Neuronal stem cell (in vitro differentiated cells): ENCODE results near the gene SHROOM2.

Experiments used
- DNase-seq: peaks from one replicate; pipeline ENCODE4 v3.0.0-alpha.2; 2013; ENCODE audit warnings: low spot score
- H2AFZ ChIP-seq: one replicate; pipeline ENCODE4 v1.6.1; 2013; ENCODE audit warnings: mild to moderate bottlenecking, low read length, inconsistent platforms
- H2AK5ac ChIP-seq: 2 replicates; pipeline ENCODE4 v1.6.1; 2013; ENCODE audit warnings: low read depth, mild to moderate bottlenecking, inconsistent platforms, low read length, moderate library complexity, mixed read lengths
- H2BK120ac ChIP-seq: 2 replicates; pipeline ENCODE4 v1.6.1; 2013; ENCODE audit warnings: low read depth, mild to moderate bottlenecking, inconsistent platforms, low read length, moderate library complexity, mixed read lengths
- H2BK12ac ChIP-seq: one replicate; pipeline ENCODE4 v1.6.1; 2013; ENCODE audit warnings: low read length, inconsistent platforms
- H2BK15ac ChIP-seq: 2 replicates; pipeline ENCODE4 v1.6.1; 2013; ENCODE audit warnings: mild to moderate bottlenecking, low read length, inconsistent platforms, mixed read lengths
- H2BK5ac ChIP-seq: one replicate; pipeline ENCODE4 v1.6.1; 2013; ENCODE audit warnings: inconsistent platforms, mild to moderate bottlenecking, low read length, moderate library complexity
- H3K14ac ChIP-seq: one replicate; pipeline ENCODE4 v1.6.1; 2013; ENCODE audit warnings: low read length, inconsistent platforms
- H3K18ac ChIP-seq: 2 replicates; pipeline ENCODE4 v1.6.1; 2013; ENCODE audit warnings: low read length, inconsistent platforms
- H3K23ac ChIP-seq: 2 replicates; pipeline ENCODE4 v1.6.1; 2013; ENCODE audit warnings: low read depth, mild to moderate bottlenecking, mixed read lengths, low read length, inconsistent platforms; ENCODE audit not compliant: poor library complexity
- H3K27ac ChIP-seq: replicated peaks from 3 replicates; pipeline ENCODE4 v1.5.1; 2013; ENCODE audit warnings: low read length, inconsistent platforms
- H3K27me3 ChIP-seq, 3 experiments: 2 replicates each; pipeline ENCODE4 v1.6.1; 2013; ENCODE audit warnings: low read length in 3 of 3, mild to moderate bottlenecking in 2 of 3, inconsistent platforms in 1 of 3, low read depth in 1 of 3, mixed read lengths in 1 of 3, moderate library complexity in 1 of 3; ENCODE audit not compliant: control insufficient read depth in 3 of 3, insufficient read depth in 3 of 3
- H3K36me3 ChIP-seq, 2 donors: replicated peaks in 1 of 2; 2 replicates each; pipeline ENCODE4 v1.6.1; 2013; ENCODE audit warnings: low read length in 2 of 2; ENCODE audit not compliant: control insufficient read depth in 2 of 2, insufficient read depth in 2 of 2
- H3K4ac ChIP-seq: 2 replicates; pipeline ENCODE4 v1.6.1; 2013; ENCODE audit warnings: inconsistent platforms, mild to moderate bottlenecking, low read length, moderate library complexity
- H3K4me1 ChIP-seq, 2 donors: 1 replicate in 1 of 2; 2 replicates in 1 of 2; pipeline ENCODE4 v1.6.1; 2013; ENCODE audit warnings: low read length in 2 of 2, low read depth in 1 of 2; ENCODE audit not compliant: control insufficient read depth in 2 of 2, insufficient read depth in 1 of 2
- H3K4me2 ChIP-seq: one replicate; pipeline ENCODE4 v1.6.1; 2013; ENCODE audit warnings: mild to moderate bottlenecking, low read length, inconsistent platforms; ENCODE audit not compliant: insufficient read depth, poor library complexity, severe bottlenecking
- H3K4me3 ChIP-seq, 2 donors: 2 replicates each; pipeline ENCODE4 v1.5.1; 2013; ENCODE audit warnings: low read length in 2 of 2, mild to moderate bottlenecking in 2 of 2, inconsistent platforms in 1 of 2, moderate library complexity in 1 of 2
- H3K79me1 ChIP-seq: one replicate; pipeline ENCODE4 v1.6.1; 2013; ENCODE audit warnings: low read depth, mild to moderate bottlenecking, inconsistent platforms, low read length, moderate library complexity
- H3K9ac ChIP-seq: one replicate; pipeline ENCODE4 v1.6.1; 2013; ENCODE audit warnings: mild to moderate bottlenecking, low read depth, low read length, inconsistent platforms; ENCODE audit not compliant: poor library complexity
- H3K9me3 ChIP-seq, 2 donors: replicated peaks in 1 of 2; 2 replicates each; pipeline versions ENCODE3 to v1.6.1; 2013; ENCODE audit warnings: low read length in 2 of 2, mild to moderate bottlenecking in 2 of 2, inconsistent platforms in 1 of 2, low read depth in 1 of 2, mixed read lengths in 1 of 2, moderate library complexity in 1 of 2; ENCODE audit not compliant: control insufficient read depth in 2 of 2, insufficient read depth in 1 of 2
- H4K8ac ChIP-seq: one replicate; pipeline ENCODE4 v1.6.1; 2013; ENCODE audit warnings: low read depth, mild to moderate bottlenecking, inconsistent platforms, low read length, moderate library complexity
- H4K91ac ChIP-seq: one replicate; pipeline ENCODE4 v1.6.1; 2013; ENCODE audit warnings: low read length, low read depth, mild to moderate bottlenecking, inconsistent platforms; ENCODE audit not compliant: poor library complexity
- WGBS, 2 donors: extraction: QIAGEN DNeasy Blood & Tissue Kit; methylation state at CpG; one replicate each; pipeline ENCODE4 v1.1.7; 2013; ENCODE audit warnings: missing lambda C conversion rate in 2 of 2, mixed read lengths in 1 of 2; ENCODE audit not compliant: insufficient read length in 2 of 2, insufficient replicate concordance in 1 of 2; ENCODE audit errors: extremely low coverage in 2 of 2; 5-methylcytosine and 5-hydroxymethylcytosine counted together

SHROOM2 gene

GRCh38 chrX:9909254-9909653 lies 123.0 kb downstream of the SHROOM2 start:
- Histone ChIP-seq H3K4ac (no peak overlapping the region), H3K4me2 (no peak overlapping the region), H2AFZ (no peak overlapping the region), H3K27ac (no peak overlapping the region), H3K23ac (no peak overlapping the region), H3K9me3 (no peaks in the 10 kb centered on the region), H3K9ac (no peak overlapping the region), H4K91ac (no peak overlapping the region), H3K4me3 (no peak overlapping the region), H3K4me1 (peaks cover 11 to 16% of the 10 kb centered on the region in 2 donors), H2BK120ac (no peak overlapping the region), H3K14ac (no peak overlapping the region), H3K79me1 (no peaks in the 10 kb centered on the region), H2BK15ac (no peak overlapping the region), H4K8ac (no peak overlapping the region), H2BK12ac (no peak overlapping the region), H2AK5ac (no peak overlapping the region), H3K36me3 (peaks cover 0 to 2% of the 10 kb centered on the region in 2 donors), H3K27me3 (no peaks in the 10 kb centered on the region), H3K18ac (no peak overlapping the region), H2BK5ac (no peak overlapping the region)
- no peak for DNase-seq
- WGBS, 2 donors, result no CpG with 5 or more reads among the region's 6 CpGs

- DNase-seq, result no peak
- no peak overlapping the region for H3K23ac ChIP-seq
- no peak overlapping the region for H2AFZ ChIP-seq
- H3K27me3 ChIP-seq, result no peaks in the 10 kb centered on the region
- H3K79me1 ChIP-seq, result no peaks in the 10 kb centered on the region
- H2BK5ac ChIP-seq, result no peak overlapping the region
- H3K18ac ChIP-seq, result no peak overlapping the region
- H3K4me2 ChIP-seq, result no peak overlapping the region
- peaks cover 14 to 16% of the 10 kb centered on the region in 2 donors for H3K4me1 ChIP-seq
- no peak overlapping the region for H2BK120ac ChIP-seq
- no peak overlapping the region for H3K27ac ChIP-seq
- no peak overlapping the region for H4K8ac ChIP-seq
- no peak overlapping the region for H3K9ac ChIP-seq
- H4K91ac ChIP-seq, result no peak overlapping the region
- H2BK15ac ChIP-seq, result no peak overlapping the region
- no peak overlapping the region for H2BK12ac ChIP-seq
- no peak overlapping the region for H3K14ac ChIP-seq
- no peak overlapping the region for H2AK5ac ChIP-seq
- no peak overlapping the region for H3K4me3 ChIP-seq
- H3K36me3 ChIP-seq, result peaks cover 0 to 2% of the 10 kb centered on the region in 2 donors
- WGBS, 2 donors, result no CpG with 5 or more reads among the region's 7 CpGs
- no peaks in the 10 kb centered on the region for H3K9me3 ChIP-seq
- no peak overlapping the region for H3K4ac ChIP-seq
Measured at GRCh38 chrX:9911487-9911886, 125.3 kb downstream of the SHROOM2 start.

GRCh38 chrX:9912351-9913145 lies 126.3 kb downstream of the SHROOM2 start:
- peak overlapping the region; percentile 72 for H3K18ac ChIP-seq
- no peaks in the 10 kb centered on the region for H3K9me3 ChIP-seq
- no CpG with 5 or more reads among the region's 31 CpGs for WGBS, 2 donors
- no peak overlapping the region for H4K8ac ChIP-seq
- no peaks in the 10 kb centered on the region for H3K79me1 ChIP-seq
- no peak overlapping the region for H3K23ac ChIP-seq
- H3K4me3 ChIP-seq, result peak overlapping the region; percentile 47 to 51
- no peak overlapping the region for H3K9ac ChIP-seq
- H3K27me3 ChIP-seq, result no peaks in the 10 kb centered on the region
- H3K4me2 ChIP-seq, result peak overlapping the region; percentile 38
- H3K27ac ChIP-seq, result peak overlapping the region; percentile 72
- H2BK120ac ChIP-seq, result no peak overlapping the region
- no peak overlapping the region for H2BK15ac ChIP-seq
- H2AFZ ChIP-seq, result peak overlapping the region; percentile 69
- peaks cover 0 to 2% of the 10 kb centered on the region in 2 donors for H3K36me3 ChIP-seq
- no peak overlapping the region for H2BK12ac ChIP-seq
- no peak overlapping the region for H3K4ac ChIP-seq
- no peak overlapping the region for H3K14ac ChIP-seq
- no peak overlapping the region for H4K91ac ChIP-seq
- peak; percentile 37 for DNase-seq
- H3K4me1 ChIP-seq, result peaks cover 14 to 16% of the 10 kb centered on the region in 2 donors
- no peak overlapping the region for H2BK5ac ChIP-seq
- H2AK5ac ChIP-seq, result no peak overlapping the region

GRCh38 chrX:9913146-9913433 lies 126.9 kb downstream of the SHROOM2 start:
- H2BK120ac ChIP-seq, result no peak overlapping the region
- H3K4me3 ChIP-seq, result peak overlapping the region in 1 of 2 donors; percentile 51
- H3K36me3 ChIP-seq, result peaks cover 0 to 2% of the 10 kb centered on the region in 2 donors
- DNase-seq, result no peak
- H3K18ac ChIP-seq, result no peak overlapping the region
- H3K4me2 ChIP-seq, result no peak overlapping the region
- H3K27me3 ChIP-seq, result no peaks in the 10 kb centered on the region
- no peak overlapping the region for H2AK5ac ChIP-seq
- no peak overlapping the region for H2BK15ac ChIP-seq
- H3K4me1 ChIP-seq, result peaks cover 13 to 16% of the 10 kb centered on the region in 2 donors
- H2BK12ac ChIP-seq, result no peak overlapping the region
- no peak overlapping the region for H3K14ac ChIP-seq
- no peak overlapping the region for H4K8ac ChIP-seq
- no peak overlapping the region for H3K4ac ChIP-seq
- no peak overlapping the region for H4K91ac ChIP-seq
- H3K23ac ChIP-seq, result no peak overlapping the region
- no CpG with 5 or more reads among the region's 4 CpGs for WGBS, 2 donors
- H3K27ac ChIP-seq, result peak overlapping the region; percentile 43
- H3K9ac ChIP-seq, result no peak overlapping the region
- no peak overlapping the region for H2BK5ac ChIP-seq
- peak overlapping the region; percentile 69 for H2AFZ ChIP-seq
- H3K79me1 ChIP-seq, result no peaks in the 10 kb centered on the region
- no peaks in the 10 kb centered on the region for H3K9me3 ChIP-seq
